OCI-LY7 (cell line): Measurements from ENCODE around the gene MRPS23. TPM values are rescaled to one million over a fixed set of nuclear protein-coding genes. Genes with fewer than 3 reads are reported as not detected.
A peak's percentile ranks its signal among the peaks of the same experiment; 100 is the strongest.

Experiments
- BruUV-seq: library from RNA; stranded (reverse); fragments of 400-500 nt; replicated peaks from 2 replicates; lab custom pipeline; 2021; lab: Mats Ljungman, UMichigan
- CTCF ChIA-PET: fragments of 300-600 bp; sonication (Branson Sonifier 250); formaldehyde crosslinking; loops from one replicate; lab custom pipeline; 2022; ENCODE audit warnings: antibody characterized with exemption; ENCODE audit not compliant: unreplicated experiment; lab: Charles Lee
- POLR2A ChIA-PET: fragments of 300-600 bp; sonication (Branson Sonifier 250); formaldehyde crosslinking; loops from one replicate; lab custom pipeline; 2022; ENCODE audit warnings: antibody characterized with exemption; lab: Charles Lee
- DNase-seq: peaks from one replicate; pipeline ENCODE4 v3.0.0-alpha.2; 2015; ENCODE audit warnings: low spot score
- H2AFZ ChIP-seq: fragments of 200-600 bp; sonication (generic), shearing (Covaris generic); 2 replicates; pipeline ENCODE4 v1.6.1; 2014; ENCODE audit warnings: mild to moderate bottlenecking, antibody characterized with exemption, low read length, moderate library complexity
- H3K27ac ChIP-seq: fragments of 200-600 bp; sonication (generic); 2 replicates; pipeline ENCODE4 v1.5.1; 2014; ENCODE audit warnings: mixed run types, low read depth, mild to moderate bottlenecking, moderate library complexity, low read length, inconsistent platforms; ENCODE audit not compliant: poor library complexity, severe bottlenecking
- H3K36me3 ChIP-seq: fragments of 200-600 bp; sonication (generic); 2 replicates; pipeline ENCODE4 v1.6.1; 2014; ENCODE audit warnings: mild to moderate bottlenecking, antibody characterized with exemption, low read length, moderate library complexity, mixed read lengths; ENCODE audit not compliant: insufficient read depth
- H3K4me1 ChIP-seq: fragments of 200-600 bp; sonication (generic); 2 replicates; pipeline ENCODE4 v1.5.1; 2014; ENCODE audit warnings: mild to moderate bottlenecking, low read length; ENCODE audit not compliant: insufficient read depth, poor library complexity, severe bottlenecking
- H3K4me2 ChIP-seq: fragments of 200-600 bp; sonication (generic); 2 replicates; pipeline ENCODE4 v1.6.1; 2014; ENCODE audit warnings: mild to moderate bottlenecking, low read length
- H3K4me3 ChIP-seq: fragments of 200-600 bp; sonication (generic); 2 replicates; pipeline ENCODE4 v1.5.1; 2014; ENCODE audit warnings: mild to moderate bottlenecking, low read depth, low read length; ENCODE audit not compliant: poor library complexity, severe bottlenecking
- H3K79me2 ChIP-seq: fragments of 200-600 bp; sonication (generic); 2 replicates; pipeline ENCODE4 v1.6.1; 2016; ENCODE audit warnings: low read depth, mild to moderate bottlenecking, low read length, moderate library complexity, mixed read lengths; ENCODE audit not compliant: insufficient read depth
- H3K9me2 ChIP-seq: fragments of 200-600 bp; sonication (generic); 2 replicates; pipeline ENCODE4 v1.6.1; 2016; ENCODE audit warnings: mild to moderate bottlenecking, low read length, mixed read lengths; ENCODE audit not compliant: insufficient read depth
- H3K9me3 ChIP-seq: fragments of 200-600 bp; sonication (generic); 2 replicates; pipeline ENCODE4 v1.6.1; 2014; ENCODE audit warnings: mild to moderate bottlenecking, mixed run types, low read length, mixed read lengths
- H4K20me1 ChIP-seq: fragments of 200-600 bp; sonication (generic); 2 replicates; pipeline ENCODE4 v1.6.1; 2014; ENCODE audit warnings: mild to moderate bottlenecking, antibody characterized with exemption, low read length, moderate library complexity, mixed read lengths; ENCODE audit not compliant: insufficient read depth
- CTCF ChIP-seq: fragments of 200-600 bp; sonication (generic); conservative IDR thresholded peaks from 2 replicates; pipeline ENCODE4 v1.5.1; 2014; ENCODE audit warnings: mild to moderate bottlenecking, antibody characterized with exemption, low read length, moderate library complexity, mixed read lengths
- EZH2phosphoT487 ChIP-seq: fragments of 200-600 bp; sonication (generic); IDR thresholded peaks from 2 replicates; pipeline ENCODE4 v1.6.1; 2018; ENCODE audit warnings: low read depth, borderline replicate concordance, mild to moderate bottlenecking, mixed run types, antibody characterized with exemption, low read length, moderate library complexity, mixed read lengths
- intact Hi-C: fragments of 100-400 bp; cut with micrococcal nuclease; formaldehyde crosslinking; loops from one replicate; pipeline ENCODE4 v1.10.0; 2022; ENCODE audit not compliant: unreplicated experiment
- total RNA-seq, 2 experiments: library from RNA; depleted of rRNA in 1 of 2; stranded (reverse); fragments of >200 nt in 1 of 2; shearing (Covaris generic) in 1 of 2; gene quantifications; 2 replicates each; pipeline ENCODE4 v1.2.3, GENCODE V29; 2014 to 2022

Gene MRPS23
- total RNA-seq, 2 experiments from 2014 or later = 50.3 to 73.5 TPM

GRCh38 chr17:57892146-57892819 is 42.4 kb upstream of the MRPS23 start:
- Histone ChIP-seq H3K79me2 (no peaks in the 10 kb centered on the region), H3K36me3 (no peaks in the 10 kb centered on the region), H4K20me1 (no peaks in the 10 kb centered on the region), H3K9me3 (no peaks in the 10 kb centered on the region), H3K9me2 (no peaks in the 10 kb centered on the region), H3K27ac (no peak overlapping the region), H2AFZ (no peak overlapping the region), H3K4me3 (no peak overlapping the region), H3K4me1 (no peaks in the 10 kb centered on the region), H3K4me2 (no peak overlapping the region)
- TF ChIP-seq EZH2phosphoT487 (no peak), CTCF (peak; percentile 94)
- intact Hi-C loops = loop anchor here (1.0 to 2.0 kb wide), 2 partner anchors 33 to 103 kb away; no protein-coding TSS in a partner anchor
- ChIA-PET POLR2A (interaction anchor here (0.9 kb wide), 1 partner anchor 59 kb away, joined by 3 read pairs; no protein-coding TSS in a partner anchor), CTCF (interaction anchor here (0.5 kb wide), 1 partner anchor 54 kb away, joined by 3 read pairs; no protein-coding TSS in a partner anchor)
- no TSS peak for BruUV-seq
- DNase-seq = peak; percentile 72

DNA sequence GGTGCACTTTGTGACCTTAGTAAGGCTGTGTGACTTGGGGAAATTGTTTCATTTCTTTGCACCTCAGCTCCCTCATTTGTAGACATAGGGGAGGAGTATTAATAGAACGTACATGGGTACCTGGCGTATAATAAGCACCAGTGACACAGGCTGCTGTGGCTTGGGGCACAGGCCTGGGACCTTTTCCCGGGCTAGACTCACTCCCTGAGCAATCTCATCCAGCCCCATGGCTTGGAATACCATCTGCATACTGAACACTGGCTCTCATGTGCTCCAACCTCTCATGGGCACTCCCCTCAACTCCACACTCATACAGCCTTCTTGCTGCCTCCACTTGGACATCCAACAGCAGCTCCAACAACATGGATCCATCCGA is 41.0 kb upstream of the MRPS23 start:
- ChIA-PET CTCF (no interaction called here), POLR2A (interaction anchor here (0.8 kb wide), 1 partner anchor 99 kb away, joined by 4 read pairs; no protein-coding TSS in a partner anchor)
- no peaks in the 10 kb centered on the region for H3K36me3 ChIP-seq
- no peaks in the 10 kb centered on the region for H3K79me2 ChIP-seq
- no peak overlapping the region for H3K27ac ChIP-seq
- DNase-seq = no peak
- intact Hi-C loops = no loop called here
- BruUV-seq = no TSS peak
- H3K4me1 ChIP-seq = no peaks in the 10 kb centered on the region
- no peak overlapping the region for H3K4me3 ChIP-seq
- no peak overlapping the region for H3K4me2 ChIP-seq
- H3K9me3 ChIP-seq = no peaks in the 10 kb centered on the region
- H2AFZ ChIP-seq = no peak overlapping the region
- no peaks in the 10 kb centered on the region for H4K20me1 ChIP-seq
- H3K9me2 ChIP-seq = no peaks in the 10 kb centered on the region
- TF ChIP-seq CTCF (no peak), EZH2phosphoT487 (no peak)
